GM12875 (cell line): ENCODE data around the gene APOC4.

Experiments
- H3K4me3 ChIP-seq: one replicate; pipeline ENCODE4 v1.5.1; 2011; ENCODE audit warnings: low read depth, low read length, control low read depth
- TF ChIP-seq, protein P1 (sequence below): IDR thresholded peaks from 2 replicates; pipeline ENCODE4 v1.5.1; 2011; ENCODE audit warnings: low read depth, mild to moderate bottlenecking, control low read depth, inconsistent platforms, low read length, moderate library complexity, borderline replicate concordance; ENCODE audit not compliant: insufficient read depth

Gene APOC4

GRCh38 chr19:44947041-44947581 is 5.1 kb downstream of the APOC4 start:
- TF ChIP-seq, protein P1, sequence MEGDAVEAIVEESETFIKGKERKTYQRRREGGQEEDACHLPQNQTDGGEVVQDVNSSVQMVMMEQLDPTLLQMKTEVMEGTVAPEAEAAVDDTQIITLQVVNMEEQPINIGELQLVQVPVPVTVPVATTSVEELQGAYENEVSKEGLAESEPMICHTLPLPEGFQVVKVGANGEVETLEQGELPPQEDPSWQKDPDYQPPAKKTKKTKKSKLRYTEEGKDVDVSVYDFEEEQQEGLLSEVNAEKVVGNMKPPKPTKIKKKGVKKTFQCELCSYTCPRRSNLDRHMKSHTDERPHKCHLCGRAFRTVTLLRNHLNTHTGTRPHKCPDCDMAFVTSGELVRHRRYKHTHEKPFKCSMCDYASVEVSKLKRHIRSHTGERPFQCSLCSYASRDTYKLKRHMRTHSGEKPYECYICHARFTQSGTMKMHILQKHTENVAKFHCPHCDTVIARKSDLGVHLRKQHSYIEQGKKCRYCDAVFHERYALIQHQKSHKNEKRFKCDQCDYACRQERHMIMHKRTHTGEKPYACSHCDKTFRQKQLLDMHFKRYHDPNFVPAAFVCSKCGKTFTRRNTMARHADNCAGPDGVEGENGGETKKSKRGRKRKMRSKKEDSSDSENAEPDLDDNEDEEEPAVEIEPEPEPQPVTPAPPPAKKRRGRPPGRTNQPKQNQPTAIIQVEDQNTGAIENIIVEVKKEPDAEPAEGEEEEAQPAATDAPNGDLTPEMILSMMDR, result no peak
- H3K4me3 ChIP-seq, result no peak overlapping the region

DNA sequence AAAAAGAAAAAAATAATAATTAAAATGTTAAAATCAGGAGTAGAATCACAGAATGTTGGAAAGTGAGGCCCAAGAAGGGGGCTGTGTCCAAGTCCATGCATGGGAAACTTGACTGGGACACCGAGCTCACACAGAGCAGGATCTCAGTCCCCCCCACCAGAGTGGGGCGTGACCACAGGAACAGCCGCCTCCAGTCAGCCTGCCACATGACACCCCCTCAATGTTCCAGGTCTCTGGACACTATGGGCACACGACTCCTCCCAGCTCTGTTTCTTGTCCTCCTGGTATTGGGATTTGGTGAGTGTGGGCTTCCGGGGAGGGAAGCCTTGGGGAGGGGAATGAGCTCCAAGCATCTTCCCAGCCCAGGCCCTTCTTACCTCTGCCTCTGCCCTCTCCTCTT is 6.2 kb downstream of the APOC4 start:
- TF ChIP-seq, protein P1, result no peak

DNA sequence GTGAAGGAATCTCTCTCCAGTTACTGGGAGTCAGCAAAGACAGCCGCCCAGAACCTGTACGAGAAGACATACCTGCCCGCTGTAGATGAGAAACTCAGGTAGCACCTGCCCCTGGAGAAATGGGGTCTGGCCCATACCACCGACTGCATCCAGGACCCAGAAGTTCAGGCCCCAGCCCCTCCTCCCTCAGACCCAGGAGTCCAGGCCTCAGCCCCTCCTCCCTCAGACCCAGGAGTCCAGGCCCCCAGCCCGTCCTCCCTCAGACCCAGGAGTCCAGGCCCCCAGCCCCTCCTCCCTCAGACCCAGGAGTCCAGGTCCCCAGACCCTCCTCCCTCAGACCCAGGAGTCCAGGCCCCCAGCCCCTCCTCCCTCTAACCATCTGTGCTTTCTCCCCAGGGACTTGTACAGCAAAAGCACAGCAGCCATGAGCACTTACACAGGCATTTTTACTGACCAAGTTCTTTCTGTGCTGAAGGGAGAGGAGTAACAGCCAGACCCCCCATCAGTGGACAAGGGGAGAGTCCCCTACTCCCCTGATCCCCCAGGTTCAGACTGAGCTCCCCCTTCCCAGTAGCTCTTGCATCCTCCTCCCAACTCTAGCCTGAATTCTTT is 6.8 kb downstream of the APOC4 start:
- no peak overlapping the region for H3K4me3 ChIP-seq
- TF ChIP-seq, protein P1, result no peak

More for the DNA sequence above, 6.2 kb downstream of the APOC4 start:
- H3K4me3 ChIP-seq, result no peak overlapping the region

GRCh38 chr19:44949550-44949949 is 7.5 kb downstream of the APOC4 start:
- H3K4me3 ChIP-seq, result no peak overlapping the region
- TF ChIP-seq, protein P1, result no peak

GRCh38 chr19:44951179-44952159 is 9.4 kb downstream of the APOC4 start:
- TF ChIP-seq, protein P1, result peak; percentile 62; the same call in 1 of the 2 replicates
- H3K4me3 ChIP-seq, result no peak overlapping the region

DNA sequence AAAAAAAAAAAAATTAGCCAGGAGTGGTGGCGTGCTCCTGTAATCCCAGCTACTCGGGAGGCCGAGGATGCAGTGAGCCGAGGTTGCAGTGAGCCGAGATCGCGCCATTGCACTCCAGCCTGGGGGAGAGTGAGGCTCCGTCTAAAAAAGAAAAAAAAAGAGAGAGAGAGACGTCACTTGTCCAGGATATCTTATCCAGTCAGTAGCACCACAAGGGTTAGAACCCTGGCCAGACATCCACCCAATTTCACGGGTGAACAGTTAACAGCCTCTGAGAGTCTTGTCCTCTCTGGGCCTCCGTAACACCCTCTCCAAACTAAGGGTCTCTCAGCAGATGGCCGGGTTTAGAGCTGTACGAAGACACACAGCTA is 12.2 kb downstream of the APOC4 start:
- TF ChIP-seq, protein P1, result no peak
- H3K4me3 ChIP-seq, result peak overlapping the region; percentile 88
